D721Med (cell line): ENCODE results near the gene SUPT6H.

Experiments used
- DNase-seq: peaks from one replicate; pipeline ENCODE4 v3.0.0; 2011; ENCODE audit warnings: low spot score; ENCODE audit not compliant: insufficient read length
- FAIRE-seq: peaks from 2 replicates; lab custom pipeline; 2011; peaks lifted over from hg19 to GRCh38; lab: Jason Lieb, UNC
- TF ChIP-seq, protein P1 (sequence below): IDR thresholded peaks from 2 replicates; pipeline ENCODE4 v1.5.1; 2012; ENCODE audit warnings: mild to moderate bottlenecking, control low read depth; ENCODE audit not compliant: insufficient read depth; ENCODE audit errors: missing control alignments

SUPT6H gene

DNA sequence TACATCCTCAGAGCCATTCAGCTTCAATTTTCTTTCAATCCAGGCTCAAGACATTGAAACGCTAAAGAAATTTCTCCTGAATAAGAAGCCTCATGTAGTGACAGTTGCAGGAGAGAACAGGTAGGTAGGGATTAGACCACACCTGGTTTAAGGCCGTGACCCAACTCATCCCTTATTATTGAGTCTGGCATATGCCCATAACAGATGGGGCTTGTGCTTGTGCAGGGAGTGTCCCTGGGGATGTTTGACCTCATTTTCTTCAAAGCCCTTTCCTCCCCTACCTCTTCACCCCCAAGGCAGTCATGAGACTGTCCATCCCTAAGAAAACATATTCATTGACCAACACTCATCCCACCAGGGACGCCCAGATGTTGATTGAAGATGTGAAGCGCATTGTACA, 24.3 kb downstream of the SUPT6H start:
- no peak for DNase-seq
- TF ChIP-seq, protein P1, sequence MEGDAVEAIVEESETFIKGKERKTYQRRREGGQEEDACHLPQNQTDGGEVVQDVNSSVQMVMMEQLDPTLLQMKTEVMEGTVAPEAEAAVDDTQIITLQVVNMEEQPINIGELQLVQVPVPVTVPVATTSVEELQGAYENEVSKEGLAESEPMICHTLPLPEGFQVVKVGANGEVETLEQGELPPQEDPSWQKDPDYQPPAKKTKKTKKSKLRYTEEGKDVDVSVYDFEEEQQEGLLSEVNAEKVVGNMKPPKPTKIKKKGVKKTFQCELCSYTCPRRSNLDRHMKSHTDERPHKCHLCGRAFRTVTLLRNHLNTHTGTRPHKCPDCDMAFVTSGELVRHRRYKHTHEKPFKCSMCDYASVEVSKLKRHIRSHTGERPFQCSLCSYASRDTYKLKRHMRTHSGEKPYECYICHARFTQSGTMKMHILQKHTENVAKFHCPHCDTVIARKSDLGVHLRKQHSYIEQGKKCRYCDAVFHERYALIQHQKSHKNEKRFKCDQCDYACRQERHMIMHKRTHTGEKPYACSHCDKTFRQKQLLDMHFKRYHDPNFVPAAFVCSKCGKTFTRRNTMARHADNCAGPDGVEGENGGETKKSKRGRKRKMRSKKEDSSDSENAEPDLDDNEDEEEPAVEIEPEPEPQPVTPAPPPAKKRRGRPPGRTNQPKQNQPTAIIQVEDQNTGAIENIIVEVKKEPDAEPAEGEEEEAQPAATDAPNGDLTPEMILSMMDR = no peak
- FAIRE-seq = no peak

DNA sequence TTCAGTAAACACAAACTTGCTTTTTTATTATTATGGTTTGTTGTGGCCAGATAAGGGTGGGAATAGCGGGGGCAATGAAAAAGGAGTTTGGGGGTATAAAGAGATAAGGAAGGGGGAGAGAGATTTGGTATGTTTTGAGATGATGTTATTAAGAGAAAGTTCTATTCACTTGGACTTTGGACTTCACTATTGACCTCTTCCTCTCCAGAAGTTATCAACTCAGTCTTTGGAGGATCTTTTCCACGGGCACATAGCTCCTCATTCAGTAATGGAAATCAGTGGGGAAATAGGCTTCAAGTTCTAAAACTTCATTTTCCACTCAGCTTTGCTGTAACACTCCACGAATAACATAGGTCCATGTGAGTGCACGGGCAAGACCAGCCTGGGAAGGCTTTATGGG, 26.5 kb downstream of the SUPT6H start:
- TF ChIP-seq, protein P1 = no peak
- no peak for FAIRE-seq
- DNase-seq = no peak

DNA sequence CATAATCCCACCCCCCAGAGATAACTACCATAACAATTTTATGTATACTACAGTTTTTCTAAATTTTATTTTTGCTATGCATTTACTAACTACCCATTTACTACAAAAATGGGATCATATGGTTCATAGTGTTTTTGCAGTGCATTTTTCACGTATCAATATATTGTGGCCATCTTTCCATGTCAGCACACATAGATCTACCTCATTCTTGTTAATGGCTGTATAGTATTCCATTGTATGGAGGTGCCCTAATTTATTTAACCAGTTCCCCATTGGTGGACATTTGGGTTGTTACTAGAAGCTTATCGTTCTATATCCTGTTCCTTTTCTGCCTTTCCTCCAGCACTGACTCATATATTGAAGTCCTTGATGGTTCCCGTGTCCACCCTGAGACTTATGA, 27.0 kb downstream of the SUPT6H start:
- FAIRE-seq (no peak), DNase-seq (no peak)
- TF ChIP-seq, protein P1 = no peak

DNA sequence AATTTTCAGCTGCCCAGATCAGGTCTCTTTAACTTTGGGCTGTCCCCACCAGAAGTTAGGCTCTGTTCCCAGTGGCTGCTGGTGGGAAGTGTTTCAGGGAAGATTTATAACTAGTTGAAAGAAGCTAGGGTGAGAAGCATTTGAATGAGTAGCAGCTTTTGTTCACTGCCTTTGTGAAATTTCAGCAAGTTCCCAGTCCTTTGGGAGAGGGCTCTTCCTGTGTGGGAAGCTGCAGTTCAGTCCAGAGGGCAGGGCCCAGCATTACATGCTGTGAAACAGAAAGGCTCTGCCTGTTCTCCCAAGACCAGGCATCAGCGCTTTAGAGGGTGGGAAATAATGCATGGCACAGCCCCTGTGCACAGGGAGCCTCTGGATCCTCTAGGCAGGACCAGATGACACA, 31.9 kb downstream of the SUPT6H start:
- DNase-seq (no peak), FAIRE-seq (no peak)
- TF ChIP-seq, protein P1 = no peak

DNA sequence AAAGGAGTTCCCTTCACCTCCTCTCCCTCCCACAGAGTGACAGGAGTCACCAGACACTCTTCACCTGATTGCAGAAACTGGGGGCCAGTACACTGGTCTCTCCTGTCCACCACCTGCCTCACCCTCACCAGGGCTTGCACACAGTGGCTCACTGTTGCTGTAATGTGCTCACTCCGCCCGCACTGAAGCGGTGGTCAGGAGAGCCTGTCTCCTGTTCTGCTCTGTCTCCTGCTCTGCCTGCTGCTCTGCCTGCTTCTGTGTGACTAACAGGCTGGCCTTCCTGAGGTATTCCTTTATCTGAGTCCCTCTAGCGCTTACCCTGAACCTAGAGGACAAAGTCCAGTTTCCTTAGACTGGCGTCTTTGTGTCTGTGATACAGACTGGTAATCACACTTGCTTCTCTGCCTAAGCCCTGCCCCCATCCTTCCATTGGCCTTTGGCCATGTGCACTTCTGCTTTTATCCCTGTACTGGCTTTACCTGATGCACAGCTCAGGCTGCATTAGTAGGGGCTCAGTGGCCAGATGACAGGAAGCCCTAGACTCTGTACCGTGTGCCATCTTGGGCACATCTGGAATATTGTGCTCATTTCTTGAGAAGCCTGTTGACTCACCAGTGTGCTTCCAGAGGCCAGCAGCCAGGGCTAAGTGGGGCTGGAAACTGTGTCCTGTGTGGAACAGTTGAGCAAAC, 36.4 kb downstream of the SUPT6H start:
- DNase-seq = no peak
- no peak for FAIRE-seq

DNA sequence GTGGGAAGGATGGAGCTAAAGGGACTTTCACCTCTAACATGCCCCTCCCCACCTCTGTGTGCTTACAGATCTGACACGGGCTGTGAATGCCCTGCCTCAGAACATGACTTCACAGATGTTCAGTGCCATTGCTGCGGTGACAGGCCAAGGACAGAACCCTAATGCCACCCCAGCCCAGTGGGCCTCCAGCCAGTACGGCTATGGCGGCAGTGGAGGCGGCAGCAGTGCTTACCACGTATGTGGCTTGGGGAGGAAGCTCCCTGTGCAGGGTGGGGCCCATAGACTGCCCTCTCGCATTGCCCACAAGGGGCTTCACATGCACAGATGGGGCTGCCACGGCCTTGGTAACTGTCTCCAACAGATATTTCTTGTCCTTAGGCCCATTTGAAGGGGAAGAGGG, 38.3 kb downstream of the SUPT6H start:
- no peak for FAIRE-seq
- TF ChIP-seq, protein P1 = no peak

More for the DNA sequence above, 36.4 kb downstream of the SUPT6H start:
- TF ChIP-seq, protein P1 = no peak

DNA sequence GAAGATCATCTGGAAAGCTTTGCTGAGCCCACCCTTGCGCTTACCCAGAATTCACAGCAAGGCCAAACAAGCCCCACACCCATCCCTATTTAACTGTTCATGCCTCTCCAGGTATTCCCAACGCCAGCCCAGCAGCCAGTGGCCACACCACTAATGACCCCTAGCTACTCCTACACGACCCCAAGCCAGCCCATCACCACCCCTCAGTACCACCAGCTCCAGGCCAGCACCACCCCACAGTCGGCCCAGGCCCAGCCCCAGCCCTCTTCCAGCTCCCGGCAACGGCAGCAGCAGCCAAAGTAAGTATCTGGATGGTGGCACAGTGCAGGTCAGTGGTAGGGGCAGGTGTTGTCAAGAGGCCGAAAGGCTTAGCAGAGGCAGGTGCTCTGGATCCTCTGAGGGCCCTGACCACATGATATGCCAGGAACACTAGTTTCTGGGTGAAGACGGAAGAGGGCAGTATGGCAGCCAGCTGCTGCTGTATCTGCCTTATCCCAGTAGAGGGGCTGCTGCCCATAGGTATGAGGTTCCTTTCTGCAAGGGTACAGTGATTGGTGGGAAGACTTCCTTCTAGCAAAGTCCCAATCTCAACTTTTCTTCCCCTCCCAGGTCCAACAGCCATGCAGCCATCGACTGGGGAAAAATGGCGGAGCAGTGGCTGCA, 39.0 kb downstream of the SUPT6H start:
- TF ChIP-seq, protein P1 = no peak
- FAIRE-seq (no peak), DNase-seq (no peak)

More for the DNA sequence above, 38.3 kb downstream of the SUPT6H start:
- no peak for DNase-seq
